GM12891 (cell line): Measurements from ENCODE around the gene ARHGAP24.

Source experiments
- POLR2A ChIP-seq: IDR thresholded peaks from 2 replicates; pipeline ENCODE4 v1.6.1; 2011; ENCODE audit warnings: low read depth, low read length, control low read depth
- SPI1 ChIP-seq: IDR thresholded peaks from 2 replicates; pipeline ENCODE4 v1.6.1; 2011; ENCODE audit warnings: low read depth, low read length, control low read depth

GRCh38 chr4:85854546-85854945 lies 379.6 kb downstream of the ARHGAP24 start:
- TF ChIP-seq SPI1, result no peak
- no peak for TF ChIP-seq POLR2A
